ENCODE results near the gene DNAJC16. TPM values are rescaled to one million over a fixed set of nuclear protein-coding genes. Genes with fewer than 3 reads are reported as not detected.

DNAJC16 gene
- total RNA-seq, 1 donor from 2014 or later, result 16.3 TPM

- DNase-seq, result no peak
- Mint-ChIP-seq H3K27ac (no peak overlapping the region), H3K4me1 (no peaks in the 10 kb centered on the region), H3K27me3 (no peaks in the 10 kb centered on the region), H3K36me3 (ENCODE audit: low read depth) (peaks cover 38% of the 10 kb centered on the region), H3K4me3 (no peak overlapping the region), H3K9me3 (no peaks in the 10 kb centered on the region)
- intact Hi-C loops (cut with micrococcal nuclease), result no loop called here
Measured at GRCh38 chr1:15538771-15539170, 12.1 kb downstream of the DNAJC16 start.

- no peak for DNase-seq
- Mint-ChIP-seq H3K27me3 (no peaks in the 10 kb centered on the region), H3K4me1 (no peaks in the 10 kb centered on the region), H3K36me3 (ENCODE audit: low read depth) (peaks cover 38% of the 10 kb centered on the region), H3K9me3 (no peaks in the 10 kb centered on the region), H3K4me3 (no peak overlapping the region), H3K27ac (no peak overlapping the region)
- intact Hi-C loops (cut with micrococcal nuclease), result no loop called here
Measured at GRCh38 chr1:15540186-15540585, 13.5 kb downstream of the DNAJC16 start.

- Mint-ChIP-seq H3K27me3 (no peaks in the 10 kb centered on the region), H3K36me3 (ENCODE audit: low read depth) (peaks cover 40% of the 10 kb centered on the region), H3K27ac (no peak overlapping the region), H3K9me3 (no peaks in the 10 kb centered on the region), H3K4me1 (no peaks in the 10 kb centered on the region), H3K4me3 (no peak overlapping the region)
- intact Hi-C loops (cut with micrococcal nuclease), result no loop called here
- no peak for DNase-seq
Measured at GRCh38 chr1:15541231-15541792, 14.7 kb downstream of the DNAJC16 start.

GRCh38 chr1:15542388-15543250 is 16.0 kb downstream of the DNAJC16 start:
- H3K9me3 Mint-ChIP-seq, result no peaks in the 10 kb centered on the region
- no peaks in the 10 kb centered on the region for H3K4me1 Mint-ChIP-seq
- no peak for DNase-seq
- intact Hi-C loops (cut with micrococcal nuclease), result no loop called here
- no peaks in the 10 kb centered on the region for H3K27me3 Mint-ChIP-seq
- no peak overlapping the region for H3K4me3 Mint-ChIP-seq
- no peak overlapping the region for H3K27ac Mint-ChIP-seq
- H3K36me3 Mint-ChIP-seq (ENCODE audit: low read depth), result peaks cover 37% of the 10 kb centered on the region

- Mint-ChIP-seq H3K27ac (no peak overlapping the region), H3K9me3 (no peaks in the 10 kb centered on the region), H3K4me3 (no peak overlapping the region), H3K36me3 (ENCODE audit: low read depth) (peaks cover 40% of the 10 kb centered on the region), H3K27me3 (no peaks in the 10 kb centered on the region), H3K4me1 (no peaks in the 10 kb centered on the region)
- intact Hi-C loops (cut with micrococcal nuclease), result no loop called here
- no peak for DNase-seq
Measured at GRCh38 chr1:15543251-15543588, 16.6 kb downstream of the DNAJC16 start.

- intact Hi-C loops (cut with micrococcal nuclease), result no loop called here
- H3K27ac Mint-ChIP-seq, result no peak overlapping the region
- no peaks in the 10 kb centered on the region for H3K4me1 Mint-ChIP-seq
- no peaks in the 10 kb centered on the region for H3K9me3 Mint-ChIP-seq
- H3K36me3 Mint-ChIP-seq (ENCODE audit: low read depth), result peaks cover 39% of the 10 kb centered on the region
- no peak for DNase-seq
- no peaks in the 10 kb centered on the region for H3K27me3 Mint-ChIP-seq
- H3K4me3 Mint-ChIP-seq, result no peak overlapping the region
Measured at GRCh38 chr1:15543589-15544568, 17.2 kb downstream of the DNAJC16 start.

- H3K4me1 Mint-ChIP-seq, result peaks cover 2% of the 10 kb centered on the region
- H3K27ac Mint-ChIP-seq, result no peak overlapping the region
- no peaks in the 10 kb centered on the region for H3K27me3 Mint-ChIP-seq
- DNase-seq, result no peak
- H3K9me3 Mint-ChIP-seq, result no peaks in the 10 kb centered on the region
- intact Hi-C loops (cut with micrococcal nuclease), result no loop called here
- H3K4me3 Mint-ChIP-seq, result no peak overlapping the region
- H3K36me3 Mint-ChIP-seq (ENCODE audit: low read depth), result peaks cover 42% of the 10 kb centered on the region
Measured at GRCh38 chr1:15546641-15547040, 20.0 kb downstream of the DNAJC16 start.

- Mint-ChIP-seq H3K27ac (no peak overlapping the region), H3K9me3 (no peaks in the 10 kb centered on the region), H3K4me3 (no peak overlapping the region), H3K4me1 (peaks cover 4% of the 10 kb centered on the region), H3K27me3 (no peaks in the 10 kb centered on the region), H3K36me3 (ENCODE audit: low read depth) (peaks cover 34% of the 10 kb centered on the region)
- DNase-seq, result no peak
- intact Hi-C loops (cut with micrococcal nuclease), result no loop called here
Measured at GRCh38 chr1:15550573-15550972, 23.9 kb downstream of the DNAJC16 start.

- no peaks in the 10 kb centered on the region for H3K9me3 Mint-ChIP-seq
Measured at GRCh38 chr1:15557008-15557407, 30.4 kb downstream of the DNAJC16 start.

GRCh38 chr1:15557594-15557993 is 30.9 kb downstream of the DNAJC16 start:
- intact Hi-C loops (cut with micrococcal nuclease), result no loop called here
- no peaks in the 10 kb centered on the region for H3K9me3 Mint-ChIP-seq
- DNase-seq, result no peak
- H3K27me3 Mint-ChIP-seq, result no peaks in the 10 kb centered on the region
- H3K36me3 Mint-ChIP-seq (ENCODE audit: low read depth), result peaks cover 20% of the 10 kb centered on the region
- no peak overlapping the region for H3K27ac Mint-ChIP-seq
- H3K4me3 Mint-ChIP-seq, result no peak overlapping the region
- H3K4me1 Mint-ChIP-seq, result peaks cover 2% of the 10 kb centered on the region

More at GRCh38 chr1:15557008-15557407, 30.4 kb downstream of the DNAJC16 start:
- intact Hi-C loops (cut with micrococcal nuclease), result no loop called here
- no peak for DNase-seq
- H3K27ac Mint-ChIP-seq, result no peak overlapping the region
- H3K27me3 Mint-ChIP-seq, result no peaks in the 10 kb centered on the region
- H3K36me3 Mint-ChIP-seq (ENCODE audit: low read depth), result peaks cover 15% of the 10 kb centered on the region
- H3K4me1 Mint-ChIP-seq, result peaks cover 2% of the 10 kb centered on the region
- no peak overlapping the region for H3K4me3 Mint-ChIP-seq

GRCh38 chr1:15558516-15558915 is 31.9 kb downstream of the DNAJC16 start:
- intact Hi-C loops (cut with micrococcal nuclease), result no loop called here
- no peak for DNase-seq
- Mint-ChIP-seq H3K9me3 (no peaks in the 10 kb centered on the region), H3K36me3 (ENCODE audit: low read depth) (peaks cover 24% of the 10 kb centered on the region), H3K4me1 (no peaks in the 10 kb centered on the region), H3K27me3 (no peaks in the 10 kb centered on the region), H3K27ac (no peak overlapping the region), H3K4me3 (no peak overlapping the region)

- Mint-ChIP-seq H3K27ac (no peak overlapping the region), H3K4me3 (no peak overlapping the region), H3K9me3 (no peaks in the 10 kb centered on the region), H3K36me3 (ENCODE audit: low read depth) (peaks cover 27% of the 10 kb centered on the region), H3K27me3 (no peaks in the 10 kb centered on the region), H3K4me1 (no peaks in the 10 kb centered on the region)
- intact Hi-C loops (cut with micrococcal nuclease), result no loop called here
- DNase-seq, result no peak
Measured at GRCh38 chr1:15559189-15559810, 32.7 kb downstream of the DNAJC16 start.

- Mint-ChIP-seq H3K27ac (no peak overlapping the region), H3K36me3 (ENCODE audit: low read depth) (peaks cover 60% of the 10 kb centered on the region), H3K27me3 (no peaks in the 10 kb centered on the region), H3K9me3 (no peaks in the 10 kb centered on the region), H3K4me1 (peaks cover 2% of the 10 kb centered on the region), H3K4me3 (no peak overlapping the region)
- intact Hi-C loops (cut with micrococcal nuclease), result no loop called here
- DNase-seq, result no peak
Measured at GRCh38 chr1:15568387-15569073, 41.9 kb downstream of the DNAJC16 start.
